PC-3 (cell line): ENCODE results near the gene AQP4. TPM values are rescaled to one million over a fixed set of nuclear protein-coding genes. Genes with fewer than 3 reads are reported as not detected.

ENCODE experiments used
- ATAC-seq: fragments of 200-7000 bp; cut with Tn5 transposase; 2 replicates; pipeline ENCODE4 v1.9.1; 2020; ENCODE audit warnings: mild to moderate bottlenecking, moderate library complexity
- BruUV-seq: library from RNA; stranded (reverse); fragments of 400-500 nt; replicated peaks from 2 replicates; lab custom pipeline; 2021; lab: Mats Ljungman, UMichigan
- CTCF ChIA-PET: fragments of 300-600 bp; sonication (Branson Sonifier 250); formaldehyde crosslinking; loops from one replicate; lab custom pipeline; 2022; ENCODE audit warnings: antibody characterized with exemption; lab: Charles Lee
- POLR2A ChIA-PET: fragments of 300-600 bp; sonication (Branson Sonifier 250); formaldehyde crosslinking; loops from one replicate; lab custom pipeline; 2022; ENCODE audit warnings: antibody characterized with exemption; ENCODE audit not compliant: unreplicated experiment; lab: Charles Lee
- DNase-seq: peaks from one replicate; pipeline ENCODE4 v3.0.0-alpha.2; 2015
- H2AFZ ChIP-seq: fragments of 300-600 bp; sonication (generic); 2 replicates; pipeline ENCODE4 v1.6.0; 2016; ENCODE audit warnings: antibody characterized with exemption, low read length
- H3F3A ChIP-seq: fragments of 300-600 bp; sonication (generic); one replicate; pipeline ENCODE4 v1.6.0; 2017; ENCODE audit warnings: antibody characterized with exemption, low read length, control low read depth, mild to moderate bottlenecking; ENCODE audit not compliant: unreplicated experiment
- H3K27ac ChIP-seq: fragments of 300-600 bp; sonication (generic); 2 replicates; pipeline ENCODE4 v1.5.1; 2016; ENCODE audit warnings: mild to moderate bottlenecking, low read length
- H3K27me3 ChIP-seq: fragments of 300-600 bp; sonication (generic); 2 replicates; pipeline ENCODE4 v1.6.1; 2016; ENCODE audit warnings: low read length, mixed read lengths
- H3K36me3 ChIP-seq: fragments of 300-600 bp; sonication (generic); 2 replicates; pipeline ENCODE4 v1.6.1; 2016; ENCODE audit warnings: low read depth, mixed run types, low read length, mixed read lengths
- H3K4me1 ChIP-seq: fragments of 300-600 bp; sonication (generic); 2 replicates; pipeline ENCODE4 v1.5.1; 2016; ENCODE audit warnings: low read length; ENCODE audit not compliant: insufficient read depth
- H3K4me2 ChIP-seq: fragments of 300-600 bp; sonication (generic); 2 replicates; pipeline ENCODE4 v1.6.0; 2016; ENCODE audit warnings: low read length
- H3K4me3 ChIP-seq: fragments of 300-600 bp; sonication (generic); 2 replicates; pipeline ENCODE4 v1.5.1; 2016; ENCODE audit warnings: mild to moderate bottlenecking, low read length, mixed read lengths
- H3K79me2 ChIP-seq: fragments of 300-600 bp; sonication (generic); 2 replicates; pipeline ENCODE4 v1.6.1; 2017; ENCODE audit warnings: low read length, mixed read lengths
- H3K9ac ChIP-seq: fragments of 300-600 bp; sonication (generic); 2 replicates; pipeline ENCODE4 v1.6.0; 2016; ENCODE audit warnings: mild to moderate bottlenecking, low read length
- H3K9me2 ChIP-seq: fragments of 300-600 bp; sonication (generic); replicated peaks from 2 replicates; pipeline ENCODE4 v1.6.1; 2016; ENCODE audit warnings: mixed run types, low read length, mixed read lengths
- H3K9me3 ChIP-seq: fragments of 300-600 bp; sonication (generic); 2 replicates; pipeline ENCODE4 v1.6.1; 2016; ENCODE audit warnings: low read length, mixed read lengths
- H4K20me1 ChIP-seq: fragments of 300-600 bp; sonication (generic); 2 replicates; pipeline ENCODE4 v1.6.1; 2016; ENCODE audit warnings: low read length, mixed read lengths
- EZH2 ChIP-seq: fragments of 300-600 bp; sonication (generic); IDR thresholded peaks from one replicate; pipeline ENCODE4 v1.6.1; 2017; ENCODE audit warnings: antibody characterized with exemption, mild to moderate bottlenecking, low read length; ENCODE audit not compliant: unreplicated experiment
- EZH2phosphoT487 ChIP-seq: fragments of 300-600 bp; sonication (generic); IDR thresholded peaks from 2 replicates; pipeline ENCODE4 v1.6.1; 2018; ENCODE audit warnings: mild to moderate bottlenecking, antibody characterized with exemption, low read length, borderline replicate concordance
- intact Hi-C: fragments of 100-400 bp; cut with micrococcal nuclease; formaldehyde crosslinking; loops from 2 replicates; pipeline ENCODE4 v1.9.0; 2023
- total RNA-seq: library from RNA; depleted of rRNA; stranded (reverse); fragments of >200 nt; gene quantifications from 2 replicates; pipeline ENCODE4 v1.2.3, GENCODE V29; 2014
- TF ChIP-seq, protein P1 (sequence below): fragments of 300-600 bp; sonication (generic); conservative IDR thresholded peaks from 2 replicates; pipeline ENCODE4 v1.5.1; 2017; ENCODE audit warnings: antibody characterized with exemption, low read depth, mild to moderate bottlenecking, low read length

Gene AQP4
- total RNA-seq, 1 experiment from 2014 or later: not detected

GRCh38 chr18:26812462-26812861 lies 53.0 kb downstream of the AQP4 start:
- no peaks in the 10 kb centered on the region for H3K9me2 ChIP-seq
- no peaks in the 10 kb centered on the region for H3K9me3 ChIP-seq
- peaks cover 14% of the 10 kb centered on the region; the same call in 1 of the 2 replicates for H3K27me3 ChIP-seq
- TF ChIP-seq EZH2phosphoT487: no peak
- no peak for TF ChIP-seq EZH2
- TF ChIP-seq, protein P1, sequence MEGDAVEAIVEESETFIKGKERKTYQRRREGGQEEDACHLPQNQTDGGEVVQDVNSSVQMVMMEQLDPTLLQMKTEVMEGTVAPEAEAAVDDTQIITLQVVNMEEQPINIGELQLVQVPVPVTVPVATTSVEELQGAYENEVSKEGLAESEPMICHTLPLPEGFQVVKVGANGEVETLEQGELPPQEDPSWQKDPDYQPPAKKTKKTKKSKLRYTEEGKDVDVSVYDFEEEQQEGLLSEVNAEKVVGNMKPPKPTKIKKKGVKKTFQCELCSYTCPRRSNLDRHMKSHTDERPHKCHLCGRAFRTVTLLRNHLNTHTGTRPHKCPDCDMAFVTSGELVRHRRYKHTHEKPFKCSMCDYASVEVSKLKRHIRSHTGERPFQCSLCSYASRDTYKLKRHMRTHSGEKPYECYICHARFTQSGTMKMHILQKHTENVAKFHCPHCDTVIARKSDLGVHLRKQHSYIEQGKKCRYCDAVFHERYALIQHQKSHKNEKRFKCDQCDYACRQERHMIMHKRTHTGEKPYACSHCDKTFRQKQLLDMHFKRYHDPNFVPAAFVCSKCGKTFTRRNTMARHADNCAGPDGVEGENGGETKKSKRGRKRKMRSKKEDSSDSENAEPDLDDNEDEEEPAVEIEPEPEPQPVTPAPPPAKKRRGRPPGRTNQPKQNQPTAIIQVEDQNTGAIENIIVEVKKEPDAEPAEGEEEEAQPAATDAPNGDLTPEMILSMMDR: no peak
- no peak overlapping the region for H3K4me3 ChIP-seq
- intact Hi-C loops: loop anchor here (5.0 kb wide), 1 partner anchor 130 kb away; no protein-coding TSS in a partner anchor
- ATAC-seq (no peak), DNase-seq (no peak)
- H3K36me3 ChIP-seq: no peaks in the 10 kb centered on the region
- H3K27ac ChIP-seq: no peak overlapping the region
- H3K4me2 ChIP-seq: no peak overlapping the region
- H3K9ac ChIP-seq: no peak overlapping the region
- H3K4me1 ChIP-seq: no peaks in the 10 kb centered on the region
- no peaks in the 10 kb centered on the region for H4K20me1 ChIP-seq
- H3K79me2 ChIP-seq: no peaks in the 10 kb centered on the region
- no peaks in the 10 kb centered on the region for H3F3A ChIP-seq
- ChIA-PET CTCF (no interaction called here), POLR2A (interaction anchor here (0.8 kb wide), 1 partner anchor 375 kb away, joined by 3 read pairs; no protein-coding TSS in a partner anchor)
- no TSS peak for BruUV-seq
- H2AFZ ChIP-seq: 0 out of 2 replicates have a peak overlapping the region, but pooled peaks have one; percentile 28

DNA sequence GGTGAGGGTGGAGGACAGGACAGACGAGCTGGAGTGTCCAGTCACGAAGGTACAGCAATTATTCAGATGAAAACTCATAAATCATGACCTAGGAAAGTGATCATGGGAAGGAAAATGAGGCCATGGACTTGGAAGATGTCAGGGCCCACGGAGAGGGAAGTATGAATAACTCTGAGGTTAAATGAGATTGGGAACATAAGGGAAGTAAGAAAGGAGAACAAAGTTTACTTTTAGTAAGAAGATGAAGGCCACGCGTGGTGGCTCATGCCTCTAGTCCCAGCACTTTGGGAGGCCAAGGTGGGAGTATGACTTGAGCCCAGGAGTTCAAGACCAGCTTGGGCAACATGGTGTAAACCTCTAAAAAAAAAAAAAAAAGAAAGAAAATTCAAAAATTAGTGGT lies 56.2 kb downstream of the AQP4 start:
- H2AFZ ChIP-seq: no peak overlapping the region
- TF ChIP-seq, protein P1: no peak
- TF ChIP-seq EZH2phosphoT487: no peak
- peaks cover 10% of the 10 kb centered on the region; the same call in 1 of the 2 replicates for H3K27me3 ChIP-seq
- no peaks in the 10 kb centered on the region for H3K4me1 ChIP-seq
- ATAC-seq: no peak
- H3F3A ChIP-seq: no peaks in the 10 kb centered on the region
- H3K27ac ChIP-seq: no peak overlapping the region
- ChIA-PET POLR2A (no interaction called here), CTCF (no interaction called here)
- no peaks in the 10 kb centered on the region for H4K20me1 ChIP-seq
- H3K9ac ChIP-seq: no peak overlapping the region
- intact Hi-C loops: no loop called here
- H3K79me2 ChIP-seq: no peaks in the 10 kb centered on the region
- no peaks in the 10 kb centered on the region for H3K9me3 ChIP-seq
- H3K4me2 ChIP-seq: no peak overlapping the region
- H3K4me3 ChIP-seq: no peak overlapping the region
- no peaks in the 10 kb centered on the region for H3K9me2 ChIP-seq
- BruUV-seq: no TSS peak
- H3K36me3 ChIP-seq: no peaks in the 10 kb centered on the region
- DNase-seq: no peak

DNA sequence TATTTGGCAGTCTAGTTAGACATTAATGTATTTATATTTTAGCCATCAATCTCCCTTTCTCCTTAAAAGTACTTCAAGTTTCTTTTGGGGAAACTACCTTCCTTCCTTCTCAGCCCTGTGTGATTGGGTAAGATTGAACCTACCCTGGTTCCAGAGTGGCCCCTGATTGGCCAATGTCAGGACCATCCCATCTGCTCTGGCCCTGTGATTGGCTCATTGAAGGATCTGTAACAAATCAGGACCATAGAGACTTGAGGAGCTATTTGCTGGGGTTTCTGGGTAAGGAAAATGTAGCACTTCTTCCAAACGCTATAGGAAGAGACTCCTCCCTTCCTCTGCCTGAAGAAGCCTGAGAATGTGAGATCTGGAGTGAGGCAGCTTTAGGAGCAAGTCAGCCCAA lies 59.3 kb downstream of the AQP4 start:
- POLR2A ChIA-PET: no interaction called here
- no peaks in the 10 kb centered on the region for H3F3A ChIP-seq
- H3K9ac ChIP-seq: no peak overlapping the region
- TF ChIP-seq EZH2 (no peak), EZH2phosphoT487 (no peak)
- TF ChIP-seq, protein P1: no peak
- H3K4me2 ChIP-seq: no peak overlapping the region
- H2AFZ ChIP-seq: no peak overlapping the region
- no peaks in the 10 kb centered on the region for H4K20me1 ChIP-seq
- H3K79me2 ChIP-seq: no peaks in the 10 kb centered on the region
- no peaks in the 10 kb centered on the region for H3K4me1 ChIP-seq
- ATAC-seq: no peak
- intact Hi-C loops: no loop called here
- CTCF ChIA-PET: no interaction called here
- H3K9me2 ChIP-seq: no peaks in the 10 kb centered on the region
- DNase-seq: no peak
- no TSS peak for BruUV-seq
- H3K27ac ChIP-seq: no peak overlapping the region
- no peak overlapping the region for H3K4me3 ChIP-seq
- 0 out of 2 replicates have a peak, but pooled peaks cover 6% of the 10 kb centered on the region for H3K27me3 ChIP-seq
- H3K36me3 ChIP-seq: no peaks in the 10 kb centered on the region
- H3K9me3 ChIP-seq: no peaks in the 10 kb centered on the region
